ENCODE measurements around the gene MARK2. TPM values are rescaled to one million over a fixed set of nuclear protein-coding genes. Genes with fewer than 3 reads are reported as not detected.

The MARK2 gene
- total RNA-seq, 1 experiment from 2014 or later, result 39.8 TPM

GRCh38 chr11:63872800-63873197 lies 33.9 kb downstream of the MARK2 start:
- H2AFZ ChIP-seq (ENCODE audit: low read depth, low read length, poor library complexity, severe bottlenecking), result no peak overlapping the region
- no peaks in the 10 kb centered on the region for H3K27me3 ChIP-seq (ENCODE audit: insufficient read depth, low read length)
- intact Hi-C loops (cut with micrococcal nuclease), result loop anchor here (5.0 kb wide), 1 partner anchor 35 kb away; the partner anchor contains the start of gene MARK2
- H3K4me1 ChIP-seq (ENCODE audit: control insufficient read depth in 1 of 2, insufficient read depth in 2 of 2, low read length in 2 of 2), result peaks cover 7 to 26% of the 10 kb centered on the region in 2 experiments
- CTCF ChIA-PET, result interaction anchor here (1.1 kb wide), 2 partner anchors 25 to 28 kb away, joined by 3 read pairs; no protein-coding TSS in a partner anchor
- H3K79me2 ChIP-seq (ENCODE audit: insufficient read depth, low read length), result peaks cover 87% of the 10 kb centered on the region
- TF ChIP-seq ZNF274 (IDR thresholded peaks at IDR 0.05; ENCODE audit: low read depth, low read length) (no peak), TCF7L2 (IDR thresholded peaks at IDR 0.05; ENCODE audit: borderline replicate concordance, extremely low read depth, insufficient read depth, insufficient read length) (no peak), SRF (IDR thresholded peaks at IDR 0.05; ENCODE audit: low read depth) (no peak), ZFX (IDR thresholded peaks at IDR 0.05) (no peak), CBX3 (IDR thresholded peaks at IDR 0.05; ENCODE audit: low read depth) (no peak)
- TF ChIP-seq, protein P1, sequence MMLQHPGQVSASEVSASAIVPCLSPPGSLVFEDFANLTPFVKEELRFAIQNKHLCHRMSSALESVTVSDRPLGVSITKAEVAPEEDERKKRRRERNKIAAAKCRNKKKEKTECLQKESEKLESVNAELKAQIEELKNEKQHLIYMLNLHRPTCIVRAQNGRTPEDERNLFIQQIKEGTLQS (IDR thresholded peaks at IDR 0.05), result no peak
- H4K20me1 ChIP-seq (ENCODE audit: insufficient read depth), result peaks cover 5% of the 10 kb centered on the region; the same call in 1 of the 2 replicates
- no peak overlapping the region for H3K9ac ChIP-seq (ENCODE audit: low read length)
- RAD21 ChIA-PET (ENCODE audit: low non-redundant PET in 1 of 2, low total read pairs in 2 of 2, uncharacterized antibody in 2 of 2, unreplicated experiment in 2 of 2), result interaction anchor here in 1 of 2 experiments (1.4 kb wide), 1 partner anchor 36 kb away, joined by 3 read pairs; no protein-coding TSS in a partner anchor
- no peak overlapping the region for H3K27ac ChIP-seq (ENCODE audit: low read depth, low read length)
- peaks cover 0 to 5% of the 10 kb centered on the region in 2 experiments; a peak in 1 of 4 replicates for H3K36me3 ChIP-seq (ENCODE audit: control insufficient read depth in 1 of 2, insufficient read depth in 2 of 2, low read length in 2 of 2)
- H3K4me3 ChIP-seq (replicated peaks in 1 of 2; ENCODE audit: low read depth in 1 of 2, low read length in 2 of 2), result no peak overlapping the region
- ATAC-seq (no peak), DNase-seq (ENCODE audit: low read depth, low spot score) (no peak)
- POLR2A ChIA-PET, result interaction anchor here (1.2 kb wide), 1 partner anchor 35 kb away, joined by 3 read pairs; no protein-coding TSS in a partner anchor
- no peaks in the 10 kb centered on the region for H3K9me3 ChIP-seq (ENCODE audit: control insufficient read depth in 1 of 2, insufficient read depth in 1 of 2, low read depth in 1 of 2, low read length in 2 of 2)
- no TSS peak for BruUV-seq (replicated peaks)
- H3K9me2 ChIP-seq (ENCODE audit: insufficient read depth), result no peaks in the 10 kb centered on the region
- H3K4me2 ChIP-seq (ENCODE audit: low read length), result no peak overlapping the region; the same call in 1 of the 2 replicates

- H2AFZ ChIP-seq (ENCODE audit: low read depth, low read length, poor library complexity, severe bottlenecking), result no peak overlapping the region
- no peak overlapping the region for H3K9ac ChIP-seq (ENCODE audit: low read length)
- peaks cover 85% of the 10 kb centered on the region for H3K79me2 ChIP-seq (ENCODE audit: insufficient read depth, low read length)
- intact Hi-C loops (cut with micrococcal nuclease), result loop anchor here (5.0 kb wide), 1 partner anchor 36 kb away; the partner anchor contains the start of gene MARK2
- ChIA-PET CTCF (no interaction called here), POLR2A (interaction anchor here (1.2 kb wide), 1 partner anchor 35 kb away, joined by 3 read pairs; no protein-coding TSS in a partner anchor), RAD21 (ENCODE audit: low non-redundant PET in 1 of 2, low total read pairs in 2 of 2, uncharacterized antibody in 2 of 2, unreplicated experiment in 2 of 2) (no interaction called here)
- no peak overlapping the region for H3K4me3 ChIP-seq (replicated peaks in 1 of 2; ENCODE audit: low read depth in 1 of 2, low read length in 2 of 2)
- no peak for ATAC-seq
- H3K4me1 ChIP-seq (ENCODE audit: control insufficient read depth in 1 of 2, insufficient read depth in 2 of 2, low read length in 2 of 2), result peaks cover 7 to 26% of the 10 kb centered on the region in 2 experiments
- no peak overlapping the region for H3K4me2 ChIP-seq (ENCODE audit: low read length)
- BruUV-seq (replicated peaks), result no TSS peak
- DNase-seq (ENCODE audit: low read depth, low spot score), result no peak
- H3K9me2 ChIP-seq (ENCODE audit: insufficient read depth), result no peaks in the 10 kb centered on the region
- H3K36me3 ChIP-seq (ENCODE audit: control insufficient read depth in 1 of 2, insufficient read depth in 2 of 2, low read length in 2 of 2), result peaks cover 0 to 5% of the 10 kb centered on the region in 2 experiments; a peak in 1 of 4 replicates
- no peaks in the 10 kb centered on the region for H3K27me3 ChIP-seq (ENCODE audit: insufficient read depth, low read length)
- no peak overlapping the region for H3K27ac ChIP-seq (ENCODE audit: low read depth, low read length)
- H3K9me3 ChIP-seq (ENCODE audit: control insufficient read depth in 1 of 2, insufficient read depth in 1 of 2, low read depth in 1 of 2, low read length in 2 of 2), result no peaks in the 10 kb centered on the region
- peaks cover 5% of the 10 kb centered on the region; the same call in 1 of the 2 replicates for H4K20me1 ChIP-seq (ENCODE audit: insufficient read depth)
- no peak for TF ChIP-seq SP1 (IDR thresholded peaks at IDR 0.05; ENCODE audit: low read depth)
- TF ChIP-seq SIN3A (IDR thresholded peaks at IDR 0.05; ENCODE audit: low read depth), result no peak
- no peak for TF ChIP-seq TCF7L2 (IDR thresholded peaks at IDR 0.05; ENCODE audit: borderline replicate concordance, extremely low read depth, insufficient read depth, insufficient read length)
- TF ChIP-seq, protein P2, sequence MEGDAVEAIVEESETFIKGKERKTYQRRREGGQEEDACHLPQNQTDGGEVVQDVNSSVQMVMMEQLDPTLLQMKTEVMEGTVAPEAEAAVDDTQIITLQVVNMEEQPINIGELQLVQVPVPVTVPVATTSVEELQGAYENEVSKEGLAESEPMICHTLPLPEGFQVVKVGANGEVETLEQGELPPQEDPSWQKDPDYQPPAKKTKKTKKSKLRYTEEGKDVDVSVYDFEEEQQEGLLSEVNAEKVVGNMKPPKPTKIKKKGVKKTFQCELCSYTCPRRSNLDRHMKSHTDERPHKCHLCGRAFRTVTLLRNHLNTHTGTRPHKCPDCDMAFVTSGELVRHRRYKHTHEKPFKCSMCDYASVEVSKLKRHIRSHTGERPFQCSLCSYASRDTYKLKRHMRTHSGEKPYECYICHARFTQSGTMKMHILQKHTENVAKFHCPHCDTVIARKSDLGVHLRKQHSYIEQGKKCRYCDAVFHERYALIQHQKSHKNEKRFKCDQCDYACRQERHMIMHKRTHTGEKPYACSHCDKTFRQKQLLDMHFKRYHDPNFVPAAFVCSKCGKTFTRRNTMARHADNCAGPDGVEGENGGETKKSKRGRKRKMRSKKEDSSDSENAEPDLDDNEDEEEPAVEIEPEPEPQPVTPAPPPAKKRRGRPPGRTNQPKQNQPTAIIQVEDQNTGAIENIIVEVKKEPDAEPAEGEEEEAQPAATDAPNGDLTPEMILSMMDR (IDR thresholded peaks at IDR 0.05 in 2 of 3, conservative IDR thresholded peaks at IDR 0.05 in 1 of 3; ENCODE audit: borderline replicate concordance in 1 of 3, insufficient read depth in 1 of 3, low read depth in 2 of 3, low read length in 2 of 3), result no peak
- no peak for TF ChIP-seq ZNF274 (IDR thresholded peaks at IDR 0.05; ENCODE audit: low read depth, low read length)
- TF ChIP-seq FOSL1 (IDR thresholded peaks at IDR 0.05; ENCODE audit: low read depth), result no peak
- no peak for TF ChIP-seq RAD21 (IDR thresholded peaks at IDR 0.05; ENCODE audit: low read depth)
- TF ChIP-seq POLR2A (IDR thresholded peaks at IDR 0.05; ENCODE audit: borderline replicate concordance, extremely low read depth, insufficient read depth, insufficient read length), result no peak
- TF ChIP-seq POLR2AphosphoS5 (IDR thresholded peaks at IDR 0.05; ENCODE audit: low read depth, low read length), result no peak
- no peak for TF ChIP-seq JUND (IDR thresholded peaks at IDR 0.05)
- TF ChIP-seq MAX (IDR thresholded peaks at IDR 0.05), result no peak
- TF ChIP-seq, protein P3, sequence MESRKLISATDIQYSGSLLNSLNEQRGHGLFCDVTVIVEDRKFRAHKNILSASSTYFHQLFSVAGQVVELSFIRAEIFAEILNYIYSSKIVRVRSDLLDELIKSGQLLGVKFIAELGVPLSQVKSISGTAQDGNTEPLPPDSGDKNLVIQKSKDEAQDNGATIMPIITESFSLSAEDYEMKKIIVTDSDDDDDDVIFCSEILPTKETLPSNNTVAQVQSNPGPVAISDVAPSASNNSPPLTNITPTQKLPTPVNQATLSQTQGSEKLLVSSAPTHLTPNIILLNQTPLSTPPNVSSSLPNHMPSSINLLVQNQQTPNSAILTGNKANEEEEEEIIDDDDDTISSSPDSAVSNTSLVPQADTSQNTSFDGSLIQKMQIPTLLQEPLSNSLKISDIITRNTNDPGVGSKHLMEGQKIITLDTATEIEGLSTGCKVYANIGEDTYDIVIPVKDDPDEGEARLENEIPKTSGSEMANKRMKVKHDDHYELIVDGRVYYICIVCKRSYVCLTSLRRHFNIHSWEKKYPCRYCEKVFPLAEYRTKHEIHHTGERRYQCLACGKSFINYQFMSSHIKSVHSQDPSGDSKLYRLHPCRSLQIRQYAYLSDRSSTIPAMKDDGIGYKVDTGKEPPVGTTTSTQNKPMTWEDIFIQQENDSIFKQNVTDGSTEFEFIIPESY (IDR thresholded peaks at IDR 0.05; ENCODE audit: extremely low read depth, insufficient replicate concordance, low read length), result no peak
- no peak for TF ChIP-seq EGR1 (IDR thresholded peaks at IDR 0.05; ENCODE audit: low read depth)
Observed at GRCh38 chr11:63873311-63873710, 34.4 kb downstream of the MARK2 start.
